BLaER1 (cell line): ENCODE results near the gene GJD2.

Experiments
- H3K27ac ChIP-seq: shearing (Covaris generic); formaldehyde crosslinking; 2 replicates; pipeline ENCODE4 v1.8.1; 2022
- H3K27me3 ChIP-seq: shearing (Covaris generic); formaldehyde crosslinking; 2 replicates; pipeline ENCODE4 v1.8.1; 2022
- H3K36me3 ChIP-seq: shearing (Covaris generic); formaldehyde crosslinking; 2 replicates; pipeline ENCODE4 v1.8.1; 2022
- H3K4me1 ChIP-seq: shearing (Covaris generic); formaldehyde crosslinking; 2 replicates; pipeline ENCODE4 v1.8.1; 2022
- H3K4me2 ChIP-seq: shearing (Covaris generic); formaldehyde crosslinking; 2 replicates; pipeline ENCODE4 v1.8.1; 2022
- H3K4me3 ChIP-seq: shearing (Covaris generic); formaldehyde crosslinking; 2 replicates; pipeline ENCODE4 v1.8.1; 2022
- H3K9ac ChIP-seq: shearing (Covaris generic); formaldehyde crosslinking; 2 replicates; pipeline ENCODE4 v1.8.1; 2022
- H3K9me3 ChIP-seq: shearing (Covaris generic); formaldehyde crosslinking; 2 replicates; pipeline ENCODE4 v1.8.1; 2022
- H4K20me1 ChIP-seq: shearing (Covaris generic); formaldehyde crosslinking; 2 replicates; pipeline ENCODE4 v1.8.1; 2022
- Cebpa-rat ChIP-seq: shearing (Covaris generic); IDR thresholded peaks from 2 replicates; pipeline ENCODE4 v1.8.1; 2022

The GJD2 gene

GRCh38 chr15:34773917-34774316 is 19.1 kb upstream of the GJD2 start:
- TF ChIP-seq Cebpa-rat, result no peak
- Histone ChIP-seq H4K20me1 (no peaks in the 10 kb centered on the region), H3K27me3 (no peaks in the 10 kb centered on the region), H3K27ac (no peak overlapping the region), H3K9me3 (no peaks in the 10 kb centered on the region), H3K4me1 (no peaks in the 10 kb centered on the region), H3K4me3 (no peak overlapping the region), H3K4me2 (no peak overlapping the region), H3K9ac (no peak overlapping the region), H3K36me3 (no peaks in the 10 kb centered on the region)

DNA sequence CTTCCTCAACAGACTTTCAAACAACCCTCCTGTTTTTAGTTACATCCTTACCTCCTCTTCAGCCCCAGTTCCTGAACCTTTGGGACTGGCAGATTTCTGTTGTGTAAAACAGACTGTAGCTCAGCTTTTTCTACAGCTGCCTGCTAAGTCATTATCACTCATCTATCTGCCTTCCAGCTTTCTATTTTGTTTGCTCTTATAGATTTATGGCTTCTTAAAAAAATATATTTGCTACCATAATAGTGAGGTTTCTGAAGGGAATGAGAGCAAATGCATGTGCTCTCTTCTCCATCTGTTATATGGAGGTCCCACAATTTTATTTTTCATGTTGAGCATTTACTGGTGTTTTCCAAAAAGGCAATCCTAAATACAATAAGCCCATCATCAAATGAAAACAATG is 18.2 kb upstream of the GJD2 start:
- no peaks in the 10 kb centered on the region for H3K27me3 ChIP-seq
- no peaks in the 10 kb centered on the region for H3K4me1 ChIP-seq
- no peak overlapping the region for H3K27ac ChIP-seq
- no peaks in the 10 kb centered on the region for H4K20me1 ChIP-seq
- H3K4me3 ChIP-seq, result no peak overlapping the region
- H3K4me2 ChIP-seq, result no peak overlapping the region
- H3K36me3 ChIP-seq, result no peaks in the 10 kb centered on the region
- TF ChIP-seq Cebpa-rat, result no peak
- no peak overlapping the region for H3K9ac ChIP-seq
- H3K9me3 ChIP-seq, result no peaks in the 10 kb centered on the region

GRCh38 chr15:34772312-34772711 is 17.5 kb upstream of the GJD2 start:
- Histone ChIP-seq H3K4me3 (no peak overlapping the region), H3K4me2 (no peak overlapping the region), H3K9me3 (no peaks in the 10 kb centered on the region), H3K27me3 (no peaks in the 10 kb centered on the region), H3K27ac (no peak overlapping the region), H4K20me1 (no peaks in the 10 kb centered on the region), H3K36me3 (no peaks in the 10 kb centered on the region), H3K9ac (no peak overlapping the region), H3K4me1 (no peaks in the 10 kb centered on the region)
- TF ChIP-seq Cebpa-rat, result no peak

- no peaks in the 10 kb centered on the region for H3K27me3 ChIP-seq
- no peaks in the 10 kb centered on the region for H3K4me1 ChIP-seq
- no peaks in the 10 kb centered on the region for H3K9me3 ChIP-seq
- no peak overlapping the region for H3K4me2 ChIP-seq
- no peak for TF ChIP-seq Cebpa-rat
- H3K27ac ChIP-seq, result no peak overlapping the region
- H3K4me3 ChIP-seq, result no peak overlapping the region
- H3K9ac ChIP-seq, result no peak overlapping the region
- no peaks in the 10 kb centered on the region for H4K20me1 ChIP-seq
- no peaks in the 10 kb centered on the region for H3K36me3 ChIP-seq
Measured at GRCh38 chr15:34769711-34770110, 14.9 kb upstream of the GJD2 start.

DNA sequence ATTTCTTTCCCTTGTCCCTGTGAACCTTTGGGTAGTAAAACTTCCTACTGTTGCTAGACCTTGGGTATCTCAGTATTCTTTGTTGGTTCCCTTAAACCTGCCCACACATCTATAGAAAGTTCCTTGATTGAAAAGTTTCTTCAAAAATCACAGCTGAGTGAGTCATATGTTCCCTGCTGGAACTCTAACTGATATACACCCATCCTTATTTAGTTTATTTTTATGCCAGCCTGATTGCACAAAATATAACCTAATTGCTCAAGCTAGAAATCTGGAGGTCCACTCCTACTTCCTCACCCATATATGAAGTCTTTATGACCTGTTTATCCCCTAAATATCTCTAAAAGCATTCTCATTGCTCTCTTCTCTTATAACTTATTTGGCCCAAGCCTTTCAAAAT is 13.7 kb upstream of the GJD2 start:
- no peak for TF ChIP-seq Cebpa-rat
- no peaks in the 10 kb centered on the region for H3K36me3 ChIP-seq
- H3K27me3 ChIP-seq, result no peaks in the 10 kb centered on the region
- no peaks in the 10 kb centered on the region for H3K4me1 ChIP-seq
- H3K9me3 ChIP-seq, result no peaks in the 10 kb centered on the region
- no peak overlapping the region for H3K9ac ChIP-seq
- no peak overlapping the region for H3K4me2 ChIP-seq
- H3K4me3 ChIP-seq, result no peak overlapping the region
- no peak overlapping the region for H3K27ac ChIP-seq
- no peaks in the 10 kb centered on the region for H4K20me1 ChIP-seq

DNA sequence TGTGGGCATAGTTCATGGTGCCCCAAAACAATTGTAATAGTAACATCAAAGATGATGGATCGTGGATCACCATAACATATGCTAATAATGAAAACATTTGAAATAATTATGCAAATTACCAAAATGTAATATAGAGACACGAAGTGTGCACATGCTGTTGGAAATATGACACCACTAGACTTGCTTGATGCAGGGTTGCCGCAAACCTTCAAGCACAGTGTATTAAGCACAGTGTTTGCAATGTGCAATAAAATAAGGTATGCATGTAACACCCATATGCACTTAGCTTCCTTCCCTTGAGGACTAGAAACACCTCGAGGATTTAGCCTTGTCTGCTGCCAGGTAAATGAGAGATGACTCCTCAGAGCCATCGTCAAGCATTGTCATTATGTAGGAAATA is 10.9 kb upstream of the GJD2 start:
- peaks cover 7% of the 10 kb centered on the region; the same call in 1 of the 2 replicates for H3K4me1 ChIP-seq
- H3K36me3 ChIP-seq, result no peaks in the 10 kb centered on the region
- no peaks in the 10 kb centered on the region for H3K9me3 ChIP-seq
- TF ChIP-seq Cebpa-rat, result no peak
- H3K27me3 ChIP-seq, result no peaks in the 10 kb centered on the region
- no peak overlapping the region for H3K4me2 ChIP-seq
- H3K27ac ChIP-seq, result no peak overlapping the region
- H3K4me3 ChIP-seq, result no peak overlapping the region
- no peak overlapping the region for H3K9ac ChIP-seq
- no peaks in the 10 kb centered on the region for H4K20me1 ChIP-seq

DNA sequence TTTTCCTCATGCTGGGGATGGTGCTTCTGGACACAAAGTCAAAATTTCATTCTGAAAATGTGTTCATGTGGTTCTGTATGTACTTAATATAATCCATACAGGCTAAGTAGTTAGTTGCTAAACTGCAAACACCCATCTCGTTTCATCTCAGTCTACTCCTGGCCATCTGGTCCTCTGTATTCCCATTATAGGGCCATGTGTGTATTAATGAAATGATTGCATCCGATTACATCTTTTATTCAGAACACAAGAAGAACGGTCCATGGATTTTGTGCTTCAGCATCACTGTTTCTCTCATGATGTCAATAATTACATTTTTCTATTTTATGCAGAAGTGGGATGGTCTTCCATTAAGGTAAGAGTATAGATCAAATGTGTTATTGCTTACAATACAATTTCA is 6.1 kb upstream of the GJD2 start:
- Histone ChIP-seq H3K27ac (no peak overlapping the region), H3K4me1 (peaks cover 7% of the 10 kb centered on the region; the same call in 1 of the 2 replicates), H3K27me3 (no peaks in the 10 kb centered on the region), H3K9ac (no peak overlapping the region), H3K4me3 (no peak overlapping the region), H3K4me2 (no peak overlapping the region), H3K36me3 (no peaks in the 10 kb centered on the region), H4K20me1 (no peaks in the 10 kb centered on the region), H3K9me3 (no peaks in the 10 kb centered on the region)
- no peak for TF ChIP-seq Cebpa-rat

- Histone ChIP-seq H3K27ac (no peak overlapping the region), H3K9ac (no peak overlapping the region), H3K9me3 (peaks cover 2% of the 10 kb centered on the region; the same call in 1 of the 2 replicates), H3K36me3 (no peaks in the 10 kb centered on the region), H4K20me1 (no peaks in the 10 kb centered on the region), H3K4me2 (no peak overlapping the region), H3K27me3 (peaks cover under 1% of the 10 kb centered on the region; the same call in 1 of the 2 replicates), H3K4me3 (no peak overlapping the region), H3K4me1 (peaks cover 7% of the 10 kb centered on the region; the same call in 1 of the 2 replicates)
- TF ChIP-seq Cebpa-rat, result no peak
Measured at GRCh38 chr15:34759992-34760391, 5.2 kb upstream of the GJD2 start.

DNA sequence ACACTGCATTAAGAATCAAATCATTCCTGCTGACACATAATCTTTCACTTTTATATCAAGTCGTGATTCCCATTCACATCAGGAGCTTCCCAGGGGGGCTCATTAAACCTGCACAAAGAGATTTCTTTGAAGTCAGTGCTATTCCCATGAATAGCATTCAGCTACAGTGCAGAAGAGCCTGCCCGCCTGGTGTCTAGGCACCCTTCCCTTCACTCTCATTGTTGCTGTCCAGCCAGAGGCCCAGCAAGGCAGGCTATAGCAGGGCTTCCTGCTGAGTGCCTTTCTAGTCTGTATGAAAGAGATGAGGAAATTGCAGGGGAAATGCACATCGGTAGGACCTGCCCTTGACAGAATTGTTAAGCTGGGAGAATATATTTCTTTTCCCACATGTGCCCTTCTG is 4.5 kb upstream of the GJD2 start:
- Histone ChIP-seq H3K4me2 (no peak overlapping the region), H3K9ac (no peak overlapping the region), H4K20me1 (no peaks in the 10 kb centered on the region), H3K4me3 (no peak overlapping the region), H3K4me1 (peaks cover 7% of the 10 kb centered on the region; the same call in 1 of the 2 replicates), H3K36me3 (no peaks in the 10 kb centered on the region), H3K27me3 (peaks cover 6% of the 10 kb centered on the region; the same call in 1 of the 2 replicates), H3K9me3 (peaks cover 8% of the 10 kb centered on the region), H3K27ac (no peak overlapping the region)
- no peak for TF ChIP-seq Cebpa-rat

DNA sequence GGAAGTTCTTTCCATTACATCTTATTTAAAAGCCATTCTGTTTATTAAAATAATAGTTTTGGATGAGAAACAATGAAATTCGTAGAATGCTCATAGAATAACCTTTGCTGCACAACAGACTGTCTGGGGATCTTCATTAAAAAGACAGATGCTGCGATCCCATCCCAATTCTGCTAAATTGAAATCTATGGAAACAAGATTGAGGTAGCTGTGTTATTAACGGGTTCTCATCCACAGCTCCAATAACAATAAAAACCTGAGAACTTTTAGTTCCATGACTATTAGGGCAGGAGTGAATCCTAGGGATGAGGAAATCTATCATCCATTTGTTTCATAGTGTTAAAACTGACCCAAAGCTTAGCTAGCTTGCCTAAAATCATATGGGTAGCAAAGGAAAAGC is 2.5 kb upstream of the GJD2 start:
- Histone ChIP-seq H3K36me3 (no peaks in the 10 kb centered on the region), H3K9me3 (peaks cover 12% of the 10 kb centered on the region), H3K9ac (no peak overlapping the region), H3K27ac (no peak overlapping the region), H3K4me1 (peaks cover 3% of the 10 kb centered on the region; the same call in 1 of the 2 replicates), H3K27me3 (peaks cover 10% of the 10 kb centered on the region; the same call in 1 of the 2 replicates), H4K20me1 (no peaks in the 10 kb centered on the region), H3K4me2 (no peak overlapping the region), H3K4me3 (no peak overlapping the region)
- no peak for TF ChIP-seq Cebpa-rat

DNA sequence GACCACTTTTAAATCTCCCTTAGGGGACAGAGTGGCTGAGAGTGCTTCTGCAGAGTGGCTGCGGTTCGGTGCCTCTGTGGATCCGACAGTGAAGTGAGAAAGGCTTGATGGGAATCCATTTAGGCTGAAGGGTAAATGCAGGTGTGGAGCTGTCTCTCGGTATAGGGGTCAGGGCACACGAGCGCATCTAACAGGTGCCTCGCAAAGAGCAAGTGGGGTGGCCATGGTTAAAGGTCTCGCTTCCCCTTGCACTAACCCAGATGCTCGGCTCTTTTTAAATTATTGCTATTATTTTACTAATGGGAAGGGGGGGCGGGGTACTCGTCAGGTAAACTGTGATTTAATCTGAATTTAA is 598 bp upstream of the GJD2 start:
- Histone ChIP-seq H3K4me3 (no peak overlapping the region), H3K27ac (no peak overlapping the region), H4K20me1 (no peaks in the 10 kb centered on the region), H3K27me3 (peaks cover 10% of the 10 kb centered on the region; the same call in 1 of the 2 replicates), H3K36me3 (no peaks in the 10 kb centered on the region), H3K9me3 (peaks cover 12% of the 10 kb centered on the region), H3K4me2 (no peak overlapping the region), H3K4me1 (no peaks in the 10 kb centered on the region), H3K9ac (no peak overlapping the region)
- TF ChIP-seq Cebpa-rat, result no peak
